Stimulated activated naive CD8-positive, alpha-beta T cell treated with anti-CD3 and anti-CD28 coated beads, Interleukin-15, amount 100 ng/mL, for 72 hours (primary cell): ENCODE data around the gene CFAP77.
A peak's percentile ranks its signal among the peaks of the same experiment; 100 is the strongest.

Experiments
- ATAC-seq: fragments of 150-1000 bp; cut with Tn5 transposase; 2 replicates; pipeline ENCODE4 v1.10.0; 2021; ENCODE audit warnings: mild to moderate bottlenecking, moderate library complexity
- DNase-seq, 2 donors: peaks; one replicate each; pipeline ENCODE4 v3.0.0; 2021 to 2022
- H3K27ac Mint-ChIP-seq, 2 donors: one replicate each; pipeline ENCODE4 v1.8.0; 2022; ENCODE audit warnings: mild to moderate bottlenecking in 2 of 2, mixed read lengths in 2 of 2, moderate library complexity in 2 of 2
- H3K27me3 Mint-ChIP-seq: one replicate; pipeline ENCODE4 v1.8.0; 2022; ENCODE audit warnings: mixed read lengths
- H3K4me1 Mint-ChIP-seq: one replicate; pipeline ENCODE4 v1.8.0; 2022; ENCODE audit warnings: mild to moderate bottlenecking, mixed read lengths
- H3K4me3 Mint-ChIP-seq, 2 donors: one replicate each; pipeline ENCODE4 v1.8.0; 2022; ENCODE audit warnings: mild to moderate bottlenecking in 2 of 2, mixed read lengths in 2 of 2, moderate library complexity in 1 of 2
- H3K9me3 Mint-ChIP-seq, 2 donors: one replicate each; pipeline ENCODE4 v1.8.0; 2022; ENCODE audit warnings: mixed read lengths in 2 of 2

CFAP77 gene

DNA sequence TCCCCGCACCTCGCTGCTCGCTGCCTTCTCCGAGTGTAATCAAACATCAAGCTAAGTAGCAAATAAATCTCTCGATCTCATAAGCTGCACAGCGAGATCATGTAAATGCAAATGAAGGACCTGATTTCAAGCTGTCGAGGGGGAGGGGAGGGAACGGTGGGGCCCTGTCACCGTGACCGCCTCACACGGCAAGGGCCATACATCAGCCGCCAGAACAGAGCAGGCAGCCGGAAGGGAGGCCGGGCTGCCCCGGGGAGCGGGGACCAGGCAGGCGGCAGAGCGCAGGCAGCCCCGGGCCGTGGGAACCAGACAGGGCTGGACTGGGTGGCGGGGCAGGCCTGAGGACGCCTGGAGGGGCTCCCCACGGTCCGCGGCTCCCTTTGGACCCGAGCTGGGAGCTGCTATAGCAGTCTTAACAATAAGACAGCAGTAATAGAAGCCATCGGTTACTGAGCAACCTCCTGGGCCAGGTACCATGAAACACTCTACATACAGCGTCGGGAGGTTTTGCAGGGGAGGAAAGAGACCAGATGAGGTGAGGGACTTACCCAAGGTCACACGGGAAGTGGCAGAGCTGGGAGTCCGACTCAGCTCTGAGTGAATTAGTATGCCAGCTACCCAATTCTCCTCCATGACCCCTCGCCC lies 76.8 kb downstream of the CFAP77 start:
- peak; percentile 71 to 89 for DNase-seq
- H3K27me3 Mint-ChIP-seq, result peaks cover 88% of the 10 kb centered on the region
- H3K9me3 Mint-ChIP-seq, result no peaks in the 10 kb centered on the region
- peak; percentile 96 for ATAC-seq
- H3K4me3 Mint-ChIP-seq, result peak overlapping the region; percentile 67 to 69
- H3K4me1 Mint-ChIP-seq, result peaks cover 40% of the 10 kb centered on the region
- peak overlapping the region in 1 of 2 donors; percentile 69 for H3K27ac Mint-ChIP-seq

DNA sequence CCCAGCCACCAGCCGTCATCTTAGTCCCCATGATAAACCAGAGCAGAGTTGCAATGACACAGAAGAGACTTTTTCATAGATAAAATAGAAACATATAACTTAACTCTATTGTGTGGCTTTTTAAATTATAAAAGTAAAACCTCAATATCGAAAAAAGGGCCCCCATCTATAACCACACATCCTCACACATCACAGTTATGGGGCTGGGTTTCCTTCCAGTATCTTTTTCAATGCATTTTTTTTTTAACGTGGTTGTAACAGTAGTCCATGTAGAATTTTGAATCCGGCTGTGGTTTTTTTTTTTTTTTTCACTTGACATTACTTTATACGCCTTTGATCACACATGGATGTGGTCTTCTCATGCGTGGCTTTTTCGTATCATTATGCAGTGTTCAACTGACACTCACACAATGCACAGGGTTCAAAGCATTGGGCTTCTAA lies 77.4 kb downstream of the CFAP77 start:
- Mint-ChIP-seq H3K27me3 (peaks cover 88% of the 10 kb centered on the region), H3K27ac (peak overlapping the region; percentile 69 to 75), H3K9me3 (no peaks in the 10 kb centered on the region), H3K4me3 (peak overlapping the region; percentile 51 to 69), H3K4me1 (peaks cover 35% of the 10 kb centered on the region)
- peak; percentile 80 for ATAC-seq
- DNase-seq, result peak; percentile 28 to 55

DNA sequence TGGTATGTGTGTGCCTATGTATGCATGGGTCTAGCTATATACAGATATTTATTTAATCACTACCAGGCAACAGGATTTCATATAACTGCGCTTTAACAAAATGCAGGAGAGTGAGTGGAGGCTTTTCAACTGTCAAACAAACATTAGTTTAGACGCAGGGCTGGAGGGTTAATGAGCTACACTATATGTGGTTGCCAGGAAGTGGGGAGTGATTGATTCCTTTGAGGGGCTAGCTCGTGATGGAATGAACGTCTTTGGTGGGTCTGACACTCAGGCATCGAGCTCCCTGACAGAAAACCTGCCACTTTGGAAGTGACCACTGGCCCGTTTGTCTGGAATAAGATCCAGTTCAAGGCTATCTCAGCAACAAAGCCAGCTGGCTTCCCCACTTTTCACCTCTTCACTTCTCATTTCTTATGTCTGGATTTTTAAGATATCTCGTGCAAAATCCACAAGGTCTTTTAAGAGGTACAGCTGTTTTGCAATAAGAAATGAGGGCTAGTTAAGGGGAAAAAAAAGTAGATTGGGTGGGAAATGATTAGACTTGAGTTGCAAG lies 78.0 kb downstream of the CFAP77 start:
- H3K4me3 Mint-ChIP-seq, result peak overlapping the region; percentile 51 to 69
- DNase-seq, result no peak
- peaks cover 88% of the 10 kb centered on the region for H3K27me3 Mint-ChIP-seq
- no peak for ATAC-seq
- peaks cover 33% of the 10 kb centered on the region for H3K4me1 Mint-ChIP-seq
- no peaks in the 10 kb centered on the region for H3K9me3 Mint-ChIP-seq
- no peak overlapping the region for H3K27ac Mint-ChIP-seq

DNA sequence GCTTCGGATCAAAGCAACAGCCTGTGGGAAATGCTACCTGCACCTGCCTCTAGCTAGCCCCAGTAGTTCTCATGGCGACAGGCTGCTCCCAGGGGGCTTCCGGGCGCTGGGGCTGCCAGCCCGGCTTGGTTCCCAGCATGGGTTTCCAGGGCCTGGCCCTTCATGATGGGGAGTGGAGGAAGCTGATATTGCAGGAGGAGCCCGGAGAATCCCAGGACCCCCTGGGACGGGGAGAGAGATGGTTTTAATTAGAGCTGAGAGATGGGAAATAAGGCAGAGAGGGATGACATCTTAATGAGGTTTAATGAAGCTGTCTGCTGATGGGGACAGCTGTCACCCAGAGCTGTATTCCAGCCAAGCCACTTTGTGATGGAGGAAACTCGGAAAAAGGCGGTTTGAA lies 78.6 kb downstream of the CFAP77 start:
- no peak for ATAC-seq
- H3K4me3 Mint-ChIP-seq, result no peak overlapping the region
- H3K4me1 Mint-ChIP-seq, result peaks cover 33% of the 10 kb centered on the region
- no peak for DNase-seq
- H3K9me3 Mint-ChIP-seq, result no peaks in the 10 kb centered on the region
- peaks cover 88% of the 10 kb centered on the region for H3K27me3 Mint-ChIP-seq
- H3K27ac Mint-ChIP-seq, result peak overlapping the region in 1 of 2 donors; percentile 87

DNA sequence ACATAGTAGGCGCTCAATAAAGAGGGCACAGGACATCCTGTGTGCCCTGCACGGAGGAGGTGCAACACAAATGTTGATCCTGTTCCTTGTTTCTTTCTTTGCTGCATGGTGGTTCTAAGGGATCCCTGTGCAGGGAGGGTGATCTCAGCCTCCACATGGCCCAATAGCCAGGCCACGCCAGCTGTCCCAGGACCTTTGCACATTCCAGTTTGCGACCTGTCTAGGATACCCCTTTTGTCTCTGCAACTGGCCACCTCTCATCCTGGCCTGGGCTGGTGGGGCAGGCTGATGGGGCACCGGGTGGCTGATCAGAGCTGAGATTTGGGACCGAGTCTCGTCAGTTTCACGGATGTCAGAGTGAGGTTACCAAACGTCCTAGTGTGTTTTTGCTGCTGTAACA lies 79.5 kb downstream of the CFAP77 start:
- DNase-seq, result no peak
- Mint-ChIP-seq H3K4me1 (peaks cover 33% of the 10 kb centered on the region), H3K27ac (no peak overlapping the region), H3K9me3 (no peaks in the 10 kb centered on the region), H3K4me3 (no peak overlapping the region), H3K27me3 (peaks cover 88% of the 10 kb centered on the region)
- ATAC-seq, result no peak

DNA sequence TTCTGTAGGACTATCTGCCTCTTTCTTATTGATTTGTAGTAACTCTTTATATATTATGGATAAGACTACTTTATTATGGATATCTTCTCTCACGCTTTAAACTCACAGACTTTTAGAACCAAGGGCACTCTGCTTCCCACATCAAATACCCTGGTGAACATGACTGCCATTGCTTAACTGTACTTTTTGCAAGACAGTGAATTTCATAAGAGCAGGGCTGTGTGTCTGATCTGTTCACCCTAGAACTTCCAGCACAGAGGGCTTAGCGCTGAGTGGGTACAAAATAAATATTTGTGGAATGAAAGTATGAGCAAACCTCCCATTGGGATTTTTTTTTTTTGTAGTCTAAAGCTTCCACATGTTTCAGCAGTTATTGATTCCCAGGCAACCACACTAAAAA lies 84.8 kb downstream of the CFAP77 start:
- ATAC-seq (no peak), DNase-seq (no peak)
- H3K4me1 Mint-ChIP-seq, result no peaks in the 10 kb centered on the region
- peaks cover 96% of the 10 kb centered on the region for H3K27me3 Mint-ChIP-seq
- H3K9me3 Mint-ChIP-seq, result no peaks in the 10 kb centered on the region
- H3K4me3 Mint-ChIP-seq, result no peak overlapping the region
- H3K27ac Mint-ChIP-seq, result peak overlapping the region in 1 of 2 donors; percentile 91

DNA sequence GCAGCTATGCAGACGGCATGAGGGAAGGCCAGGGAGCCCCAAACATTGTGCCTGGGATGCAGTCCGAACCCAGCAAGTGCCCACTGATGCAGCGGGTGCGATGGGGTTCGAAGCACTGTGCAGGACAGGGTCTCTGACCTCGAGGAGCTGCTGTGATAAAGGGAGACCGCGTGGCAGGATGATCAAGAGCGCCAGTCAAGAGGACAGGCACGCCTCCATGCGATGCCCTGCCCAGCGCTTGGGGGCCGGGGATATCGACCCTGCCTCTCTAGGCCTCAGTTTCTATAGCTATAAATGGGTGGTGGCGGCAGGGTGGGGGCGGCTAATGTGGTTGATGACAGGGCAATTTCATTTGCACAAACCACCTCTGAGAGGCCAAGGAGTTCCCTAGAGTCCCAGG lies 87.7 kb downstream of the CFAP77 start:
- Mint-ChIP-seq H3K27ac (no peak overlapping the region), H3K4me1 (no peaks in the 10 kb centered on the region), H3K9me3 (no peaks in the 10 kb centered on the region), H3K27me3 (peaks cover 89% of the 10 kb centered on the region), H3K4me3 (no peak overlapping the region)
- DNase-seq (no peak), ATAC-seq (no peak)

DNA sequence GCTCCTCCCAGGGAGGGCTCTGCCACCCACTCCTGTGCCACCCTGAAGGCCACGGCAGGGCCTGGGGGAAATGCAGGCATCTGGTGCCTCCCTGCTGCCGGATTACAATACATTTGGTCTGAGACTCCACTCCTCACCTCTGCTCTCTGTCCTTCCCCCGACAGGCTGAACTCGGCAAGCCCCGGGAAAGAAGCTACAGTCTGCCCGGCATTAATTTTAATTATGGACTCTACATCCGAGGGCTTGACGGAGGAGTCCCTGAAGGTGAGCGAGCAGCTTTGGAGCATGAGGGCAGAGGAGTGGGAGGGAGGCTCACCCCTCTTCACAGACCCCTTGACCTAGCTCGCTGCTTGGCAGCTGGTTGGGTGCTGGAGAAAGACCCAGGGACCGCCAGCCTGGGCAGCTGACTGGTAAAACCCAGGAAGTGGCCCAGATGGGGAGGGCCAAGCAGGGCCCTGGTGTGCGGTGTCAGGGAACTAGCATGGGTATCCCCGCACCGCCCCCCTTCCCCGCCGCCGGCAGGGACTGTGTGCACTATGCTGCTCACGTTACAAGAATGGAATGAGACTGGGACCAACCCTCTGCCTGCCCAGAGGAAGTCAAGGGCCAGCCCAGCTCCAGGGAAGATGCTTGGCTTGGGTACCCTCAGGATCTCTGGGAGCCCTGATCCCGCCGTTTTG lies 88.7 kb downstream of the CFAP77 start:
- Mint-ChIP-seq H3K27ac (no peak overlapping the region), H3K27me3 (peaks cover 89% of the 10 kb centered on the region), H3K4me3 (no peak overlapping the region), H3K9me3 (no peaks in the 10 kb centered on the region), H3K4me1 (no peaks in the 10 kb centered on the region)
- DNase-seq, result no peak
- no peak for ATAC-seq

DNA sequence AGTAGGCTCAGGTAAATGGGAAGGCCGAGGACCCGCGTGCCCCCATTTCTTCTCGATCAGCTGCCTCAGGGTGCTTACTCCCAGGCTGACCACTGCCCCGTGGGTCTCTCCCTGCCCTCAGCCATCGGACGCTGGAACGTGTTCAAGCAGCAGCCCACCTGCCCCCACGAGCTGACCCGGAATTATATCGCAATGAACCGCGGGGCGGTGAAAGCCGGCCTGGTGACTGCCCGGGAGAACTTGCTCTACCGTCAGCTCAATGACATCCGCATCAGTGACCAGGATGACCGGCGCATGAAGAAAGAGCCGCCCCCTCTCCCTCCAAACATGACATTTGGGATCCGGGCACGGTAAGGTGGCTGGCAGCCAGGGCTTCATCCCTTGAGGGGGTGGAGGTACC lies 89.2 kb downstream of the CFAP77 start:
- Mint-ChIP-seq H3K27ac (no peak overlapping the region), H3K27me3 (peaks cover 89% of the 10 kb centered on the region), H3K4me1 (no peaks in the 10 kb centered on the region), H3K4me3 (no peak overlapping the region), H3K9me3 (no peaks in the 10 kb centered on the region)
- DNase-seq (no peak), ATAC-seq (no peak)

DNA sequence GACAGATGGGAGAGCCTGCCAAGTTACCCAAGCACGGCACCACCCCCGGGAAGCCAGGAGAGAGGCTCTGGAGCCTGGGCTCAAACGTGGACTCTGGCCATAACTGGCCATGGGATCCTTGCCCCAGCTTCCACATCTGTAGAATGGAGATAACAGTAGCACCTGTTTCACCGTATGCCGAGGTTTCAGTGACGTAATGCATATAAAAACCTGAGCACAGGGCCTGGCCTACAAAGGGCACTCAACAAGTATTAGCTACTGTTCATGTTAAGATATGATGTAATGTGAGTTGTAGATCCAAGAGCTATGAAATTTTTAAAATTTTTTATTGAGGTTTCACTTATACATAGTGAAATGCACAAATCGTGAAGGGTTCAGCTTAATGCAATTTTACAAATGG lies 90.2 kb downstream of the CFAP77 start:
- no peaks in the 10 kb centered on the region for H3K9me3 Mint-ChIP-seq
- peaks cover 86% of the 10 kb centered on the region for H3K27me3 Mint-ChIP-seq
- ATAC-seq (no peak), DNase-seq (no peak)
- H3K4me1 Mint-ChIP-seq, result no peaks in the 10 kb centered on the region
- no peak overlapping the region for H3K4me3 Mint-ChIP-seq
- H3K27ac Mint-ChIP-seq, result no peak overlapping the region

DNA sequence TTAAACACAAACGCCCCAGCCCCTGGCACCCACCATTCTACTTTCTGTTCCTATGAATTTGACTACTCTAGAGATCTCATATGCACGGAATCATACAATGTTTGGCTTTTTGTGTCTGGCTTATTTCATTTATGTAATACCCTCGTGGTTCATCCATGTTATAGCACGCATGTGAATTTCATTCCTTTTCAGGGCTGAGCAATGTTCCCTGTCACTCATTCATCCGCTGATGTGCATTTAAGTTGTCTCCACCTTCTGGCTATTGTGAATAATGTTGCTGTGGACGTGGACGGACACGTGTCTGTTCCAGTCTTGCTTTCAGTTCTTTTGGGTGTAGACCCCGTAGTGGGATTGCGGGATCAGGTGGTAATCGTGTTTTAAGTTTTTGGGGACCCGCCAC lies 92.5 kb downstream of the CFAP77 start:
- H3K9me3 Mint-ChIP-seq, result no peaks in the 10 kb centered on the region
- no peaks in the 10 kb centered on the region for H3K4me1 Mint-ChIP-seq
- H3K4me3 Mint-ChIP-seq, result no peak overlapping the region
- DNase-seq, result no peak
- H3K27ac Mint-ChIP-seq, result no peak overlapping the region
- H3K27me3 Mint-ChIP-seq, result peaks cover 86% of the 10 kb centered on the region
- no peak for ATAC-seq

DNA sequence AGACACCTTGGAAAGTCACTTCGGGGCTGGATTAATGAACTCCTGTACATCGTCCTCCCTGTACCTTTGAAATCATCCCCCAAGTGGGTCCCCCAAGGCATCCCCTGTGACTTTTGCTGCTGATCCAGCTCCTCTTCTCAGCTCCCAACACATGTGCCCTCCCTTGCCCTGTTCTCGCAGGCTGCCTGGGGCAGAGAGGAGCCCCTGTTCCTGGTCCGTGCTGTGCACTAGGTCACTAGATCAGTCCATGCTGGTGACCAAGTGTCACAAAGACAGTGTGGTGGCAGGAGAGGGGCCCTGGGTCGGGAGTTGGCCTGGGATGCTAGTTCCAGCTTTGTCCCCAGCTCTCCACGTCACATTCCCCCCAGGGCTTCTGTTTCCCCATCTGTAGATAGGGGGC lies 93.1 kb downstream of the CFAP77 start:
- Mint-ChIP-seq H3K4me3 (no peak overlapping the region), H3K27ac (no peak overlapping the region), H3K4me1 (no peaks in the 10 kb centered on the region), H3K27me3 (peaks cover 84% of the 10 kb centered on the region), H3K9me3 (no peaks in the 10 kb centered on the region)
- ATAC-seq (no peak), DNase-seq (no peak)

DNA sequence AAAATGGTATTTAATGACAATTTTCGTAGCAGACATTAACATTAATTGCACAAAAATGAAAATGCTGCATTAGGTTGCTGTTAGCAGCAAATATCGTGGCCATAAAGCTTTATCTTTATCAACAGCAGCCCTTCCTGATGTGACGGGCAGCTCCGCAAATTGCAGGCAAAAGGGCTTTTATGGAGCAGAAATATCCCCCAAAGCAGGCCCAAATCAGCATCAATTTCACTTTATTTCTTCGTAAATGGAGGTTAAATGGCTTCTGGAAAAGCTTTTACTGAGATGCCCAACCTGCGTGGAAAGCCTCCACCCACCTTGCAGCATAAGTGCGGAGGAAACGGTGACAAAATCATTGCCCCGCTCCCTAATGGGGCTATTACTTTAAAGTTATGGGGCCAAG lies 94.5 kb downstream of the CFAP77 start:
- peaks cover 80% of the 10 kb centered on the region for H3K27me3 Mint-ChIP-seq
- H3K9me3 Mint-ChIP-seq, result no peaks in the 10 kb centered on the region
- no peak for ATAC-seq

DNA sequence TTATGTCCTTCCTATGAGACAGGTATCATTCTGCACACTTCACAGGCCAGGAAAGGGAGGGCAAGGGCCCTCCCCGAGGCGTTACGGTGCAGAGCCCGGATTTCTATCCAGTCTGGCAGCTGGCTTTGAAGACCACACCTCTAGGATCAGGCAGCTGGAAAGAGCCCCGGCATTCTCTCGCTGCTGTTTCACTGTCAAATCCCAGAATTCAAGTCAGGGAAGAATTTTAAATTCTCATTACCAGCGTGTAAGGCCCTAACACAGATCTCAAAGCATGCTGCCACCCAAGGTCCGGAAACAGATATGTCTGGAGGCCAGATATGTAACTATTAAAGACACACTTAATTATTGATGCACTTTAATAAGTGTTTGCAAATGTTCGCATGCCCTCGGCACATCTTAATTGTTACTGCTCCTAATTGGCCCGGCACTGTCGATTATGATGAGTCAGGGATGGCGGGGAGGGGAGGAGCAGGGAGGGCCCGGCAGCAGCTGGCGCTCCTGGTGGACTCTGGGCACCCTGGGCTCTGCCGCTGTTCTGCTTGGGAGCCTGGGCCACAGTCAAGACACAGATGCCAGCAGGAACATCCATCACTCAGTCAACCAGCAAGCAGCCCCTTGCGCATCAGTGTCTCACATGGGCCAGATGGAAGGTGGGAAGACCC lies 96.1 kb downstream of the CFAP77 start:
- DNase-seq (no peak), ATAC-seq (no peak)
- H3K27ac Mint-ChIP-seq, result no peak overlapping the region
- H3K4me1 Mint-ChIP-seq, result no peaks in the 10 kb centered on the region
- no peak overlapping the region for H3K4me3 Mint-ChIP-seq
- no peaks in the 10 kb centered on the region for H3K9me3 Mint-ChIP-seq
- peaks cover 87% of the 10 kb centered on the region for H3K27me3 Mint-ChIP-seq

More for the DNA sequence above, 94.5 kb downstream of the CFAP77 start:
- DNase-seq, result no peak
- H3K4me3 Mint-ChIP-seq, result no peak overlapping the region
- H3K27ac Mint-ChIP-seq, result no peak overlapping the region
- H3K4me1 Mint-ChIP-seq, result no peaks in the 10 kb centered on the region

DNA sequence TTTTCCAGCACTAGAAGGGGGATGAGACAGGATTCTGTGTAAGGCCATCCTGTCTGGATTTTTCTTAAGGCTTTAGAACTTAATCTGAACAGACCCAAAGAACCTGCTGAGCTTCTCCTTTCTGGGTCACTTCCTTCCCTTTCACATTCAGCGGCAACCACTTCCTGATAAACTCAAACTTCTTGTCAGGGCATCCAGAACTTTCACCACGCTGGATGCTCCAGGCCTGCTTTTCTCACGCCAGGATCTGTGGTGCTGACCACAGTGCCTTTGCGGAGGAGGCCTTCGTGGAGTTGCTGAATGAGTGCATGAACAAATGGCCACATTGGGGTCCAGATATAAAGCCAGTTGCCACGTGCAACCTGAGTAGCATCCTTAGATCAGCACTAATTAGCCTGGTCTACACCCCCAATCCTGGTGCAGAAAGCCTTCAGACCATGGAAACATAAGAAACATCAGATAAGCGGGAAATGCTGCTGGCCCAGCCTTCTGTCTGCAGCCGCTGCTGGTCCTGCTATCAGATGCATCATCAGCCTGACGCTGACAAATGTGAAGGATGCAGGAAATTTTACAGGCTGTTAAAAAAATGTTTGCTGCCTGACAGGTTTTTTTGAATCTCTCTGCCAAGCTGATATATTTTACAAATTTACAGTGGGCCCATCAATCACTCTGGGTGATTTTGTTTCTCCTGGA lies 97.1 kb downstream of the CFAP77 start:
- Mint-ChIP-seq H3K9me3 (no peaks in the 10 kb centered on the region), H3K27me3 (peaks cover 87% of the 10 kb centered on the region), H3K4me3 (no peak overlapping the region), H3K27ac (no peak overlapping the region), H3K4me1 (no peaks in the 10 kb centered on the region)
- ATAC-seq (no peak), DNase-seq (no peak)
